Neural cell (in vitro differentiated cells): ENCODE data around the gene SPECC1L. TPM values are rescaled to one million over a fixed set of nuclear protein-coding genes. Genes with fewer than 3 reads are reported as not detected.

ENCODE experiments used
- H2AFZ ChIP-seq: fragments of 200-600, 300-800 bp; sonication (generic), shearing (Covaris generic); 2 replicates; pipeline ENCODE4 v1.6.0; 2014; ENCODE audit warnings: low read depth, mild to moderate bottlenecking, antibody characterized with exemption, low read length, moderate library complexity
- H3F3A ChIP-seq: fragments of 200-600 bp; shearing (Covaris generic); 2 replicates; pipeline ENCODE4 v1.6.1; 2016; ENCODE audit warnings: mild to moderate bottlenecking, moderate library complexity, mixed read lengths, antibody characterized with exemption, low read length; ENCODE audit not compliant: insufficient read depth, poor library complexity, severe bottlenecking
- H3K27ac ChIP-seq: fragments of 200-600, 300-800 bp; sonication (generic), shearing (Covaris generic); 2 replicates; pipeline ENCODE4 v1.5.1; 2014; ENCODE audit warnings: mild to moderate bottlenecking, low read length, moderate library complexity
- H3K27me3 ChIP-seq: fragments of 300-800, 200-600 bp; sonication (generic), shearing (Covaris generic); 2 replicates; pipeline ENCODE4 v1.6.0; 2014; ENCODE audit warnings: mild to moderate bottlenecking, low read depth, low read length, moderate library complexity; ENCODE audit not compliant: insufficient read depth
- H3K36me3 ChIP-seq: fragments of 300-800, 200-600 bp; sonication (generic), shearing (Covaris generic); 2 replicates; pipeline ENCODE4 v1.5.1; 2014; ENCODE audit warnings: mild to moderate bottlenecking, antibody characterized with exemption, low read length, moderate library complexity; ENCODE audit not compliant: insufficient read depth
- H3K4me2 ChIP-seq: fragments of 300-800, 200-600 bp; sonication (generic), shearing (Covaris generic); 2 replicates; pipeline ENCODE4 v1.6.0; 2014; ENCODE audit warnings: mild to moderate bottlenecking, low read length
- H3K4me3 ChIP-seq: fragments of 300-800, 200-600 bp; sonication (generic), shearing (Covaris generic); 2 replicates; pipeline ENCODE4 v1.5.1; 2014; ENCODE audit warnings: mild to moderate bottlenecking, low read length, moderate library complexity
- H3K79me2 ChIP-seq: fragments of 200-600 bp; shearing (Covaris generic); replicated peaks from 2 replicates; pipeline ENCODE4 v1.6.0; 2014; ENCODE audit warnings: mild to moderate bottlenecking, low read length, moderate library complexity; ENCODE audit not compliant: insufficient read depth
- H3K9ac ChIP-seq: fragments of 300-800, 200-600 bp; sonication (generic), shearing (Covaris generic); 2 replicates; pipeline ENCODE4 v1.6.1; 2016; ENCODE audit warnings: mild to moderate bottlenecking, low read length, mixed read lengths
- H3K9me2 ChIP-seq: fragments of 200-600 bp; shearing (Covaris generic); 2 replicates; pipeline ENCODE4 v1.6.1; 2016; ENCODE audit warnings: mild to moderate bottlenecking, low read length, mixed read lengths; ENCODE audit not compliant: insufficient read depth
- H3K9me3 ChIP-seq: fragments of 200-600, 300-800 bp; sonication (generic), shearing (Covaris generic); 2 replicates; pipeline ENCODE4 v1.6.1; 2016; ENCODE audit warnings: mild to moderate bottlenecking, mixed run types, low read length, moderate library complexity, mixed read lengths
- H4K20me1 ChIP-seq: fragments of 200-600 bp; shearing (Covaris generic); 2 replicates; pipeline ENCODE4 v1.6.1; 2016; ENCODE audit warnings: mild to moderate bottlenecking, mixed run types; ENCODE audit not compliant: insufficient read depth
- CTCF ChIP-seq: fragments of 450-650 bp; IDR thresholded peaks from 2 replicates; pipeline ENCODE4 v1.5.1; 2014; ENCODE audit warnings: antibody characterized with exemption, mild to moderate bottlenecking, moderate library complexity; ENCODE audit not compliant: poor library complexity, severe bottlenecking
- EP300 ChIP-seq: fragments of 450-650 bp; conservative IDR thresholded peaks from 2 replicates; pipeline ENCODE4 v1.6.1; 2014; ENCODE audit warnings: antibody characterized with exemption, mild to moderate bottlenecking, moderate library complexity; ENCODE audit not compliant: poor library complexity, severe bottlenecking
- EZH2 ChIP-seq: fragments of 200-600, 300-800 bp; shearing (Covaris generic), sonication (generic); IDR thresholded peaks from 2 replicates; pipeline ENCODE4 v1.6.1; 2014; ENCODE audit warnings: antibody characterized with exemption, low read length, borderline replicate concordance, mild to moderate bottlenecking; ENCODE audit not compliant: insufficient read depth, poor library complexity, severe bottlenecking
- MXI1 ChIP-seq: fragments of 450-650 bp; conservative IDR thresholded peaks from 2 replicates; pipeline ENCODE4 v1.6.1; 2014; ENCODE audit warnings: antibody characterized with exemption, mild to moderate bottlenecking; ENCODE audit not compliant: poor library complexity, severe bottlenecking
- POLR2AphosphoS5 ChIP-seq: IDR thresholded peaks from 2 replicates; pipeline ENCODE4 v1.6.1; 2012
- RAD21 ChIP-seq: fragments of 450-650 bp; conservative IDR thresholded peaks from 2 replicates; pipeline ENCODE4 v1.6.1; 2014; ENCODE audit warnings: antibody characterized with exemption, mild to moderate bottlenecking, moderate library complexity
- REST ChIP-seq: IDR thresholded peaks from 2 replicates; pipeline ENCODE4 v1.6.1; 2012; ENCODE audit warnings: borderline replicate concordance
- SMC3 ChIP-seq: fragments of 450-650 bp; conservative IDR thresholded peaks from 2 replicates; pipeline ENCODE4 v1.6.1; 2014; ENCODE audit warnings: antibody characterized with exemption, mild to moderate bottlenecking, moderate library complexity; ENCODE audit not compliant: poor library complexity
- TAF1 ChIP-seq: IDR thresholded peaks from 2 replicates; pipeline ENCODE4 v1.6.1; 2012; ENCODE audit warnings: low read depth
- polyA plus RNA-seq: library from polyadenylated mRNA; depleted of rRNA; stranded (reverse); fragments of >200 nt; gene quantifications from 2 replicates; pipeline ENCODE4 v1.2.3, GENCODE V29; 2014

Gene SPECC1L
- polyA plus RNA-seq, 1 donor from 2014 or later, result 27.1 TPM

- no peak overlapping the region for H3K27ac ChIP-seq
- TF ChIP-seq TAF1 (no peak), EP300 (no peak), EZH2 (no peak), MXI1 (no peak)
- no peak overlapping the region for H2AFZ ChIP-seq
- no peaks in the 10 kb centered on the region for H3K27me3 ChIP-seq
- no peak overlapping the region for H3K4me2 ChIP-seq
- no peaks in the 10 kb centered on the region for H3K9me2 ChIP-seq
- no peak overlapping the region for H3K9ac ChIP-seq
- no peaks in the 10 kb centered on the region for H3K79me2 ChIP-seq
- H3K9me3 ChIP-seq, result no peaks in the 10 kb centered on the region
- no peak overlapping the region for H3K4me3 ChIP-seq
- H3F3A ChIP-seq, result no peaks in the 10 kb centered on the region
- no peaks in the 10 kb centered on the region for H4K20me1 ChIP-seq
- no peaks in the 10 kb centered on the region for H3K36me3 ChIP-seq
These were observed 134.1 kb downstream of the SPECC1L start for GRCh38 chr22:24404561-24405275.

GRCh38 chr22:24405631-24406321 is 135.1 kb downstream of the SPECC1L start:
- H2AFZ ChIP-seq, result no peak overlapping the region
- no peaks in the 10 kb centered on the region for H3K79me2 ChIP-seq
- TF ChIP-seq POLR2AphosphoS5 (no peak), MXI1 (no peak), RAD21 (no peak)

GRCh38 chr22:24406322-24407277 is 136.0 kb downstream of the SPECC1L start:
- no peaks in the 10 kb centered on the region for H3K9me3 ChIP-seq
- no peak overlapping the region for H3K4me2 ChIP-seq
- no peak overlapping the region for H3K4me3 ChIP-seq
- H3K27me3 ChIP-seq, result no peaks in the 10 kb centered on the region
- TF ChIP-seq REST (no peak), MXI1 (no peak), RAD21 (no peak), EZH2 (no peak), EP300 (no peak), POLR2AphosphoS5 (no peak), CTCF (no peak), TAF1 (no peak), SMC3 (no peak)
- H3K36me3 ChIP-seq, result no peaks in the 10 kb centered on the region
- H3F3A ChIP-seq, result no peaks in the 10 kb centered on the region
- no peak overlapping the region for H3K9ac ChIP-seq
- H2AFZ ChIP-seq, result no peak overlapping the region
- H3K27ac ChIP-seq, result no peak overlapping the region
- H3K9me2 ChIP-seq, result no peaks in the 10 kb centered on the region
- H4K20me1 ChIP-seq, result no peaks in the 10 kb centered on the region
- no peaks in the 10 kb centered on the region for H3K79me2 ChIP-seq

More at GRCh38 chr22:24405631-24406321, 135.1 kb downstream of the SPECC1L start:
- Histone ChIP-seq H3K27me3 (no peaks in the 10 kb centered on the region), H3F3A (no peaks in the 10 kb centered on the region), H3K9me2 (no peaks in the 10 kb centered on the region), H4K20me1 (no peaks in the 10 kb centered on the region), H3K36me3 (no peaks in the 10 kb centered on the region), H3K9me3 (no peaks in the 10 kb centered on the region), H3K27ac (no peak overlapping the region), H3K4me3 (no peak overlapping the region), H3K4me2 (no peak overlapping the region), H3K9ac (no peak overlapping the region)
